HL-60 (cell line): ENCODE measurements around the gene PAPPA.

Experiments
- CTCF ChIP-seq: IDR thresholded peaks from one replicate; pipeline ENCODE4 v1.5.1; 2011; ENCODE audit warnings: low read length, control low read depth, inconsistent platforms; ENCODE audit not compliant: insufficient read depth
- GABPA ChIP-seq: IDR thresholded peaks from 2 replicates; pipeline ENCODE4 v1.6.1; 2012; ENCODE audit warnings: low read depth
- POLR2AphosphoS5 ChIP-seq: IDR thresholded peaks from 2 replicates; pipeline ENCODE4 v1.6.1; 2012; ENCODE audit warnings: low read depth

GRCh38 chr9:116372081-116372673 lies 218.6 kb downstream of the PAPPA start:
- no peak for TF ChIP-seq GABPA
- no peak for TF ChIP-seq CTCF
- TF ChIP-seq POLR2AphosphoS5: no peak
